Type B pancreatic cell (in vitro differentiated cells): ENCODE data around the gene RNF150. TPM values are rescaled to one million over a fixed set of nuclear protein-coding genes. Genes with fewer than 3 reads are reported as not detected.
"Not testable (repeated sequence)": the region's sequence is repeated elsewhere in the genome, so short reads cannot be mapped to it uniquely, and the experiment has no call there.

ENCODE experiments used
- DNase-seq: peaks from one replicate; pipeline ENCODE4 v3.0.0; 2021; ENCODE audit warnings: mixed read lengths; ENCODE audit not compliant: unreplicated experiment; ENCODE audit errors: extremely low spot score
- H3K27ac Mint-ChIP-seq: 2 replicates; pipeline ENCODE4 v1.8.0; 2021; ENCODE audit warnings: mild to moderate bottlenecking, mixed read lengths
- H3K27me3 Mint-ChIP-seq: 2 replicates; pipeline ENCODE4 v1.8.0; 2021; ENCODE audit warnings: mixed read lengths
- H3K36me3 Mint-ChIP-seq: 2 replicates; pipeline ENCODE4 v1.8.0; 2021; ENCODE audit warnings: mixed read lengths
- H3K4me1 Mint-ChIP-seq: one replicate; pipeline ENCODE4 v1.8.0; 2021; ENCODE audit warnings: mixed read lengths; ENCODE audit not compliant: unreplicated experiment
- H3K4me3 Mint-ChIP-seq: 2 replicates; pipeline ENCODE4 v1.8.0; 2021; ENCODE audit warnings: mild to moderate bottlenecking, mixed read lengths
- H3K9me3 Mint-ChIP-seq: 2 replicates; pipeline ENCODE4 v1.8.0; 2021; ENCODE audit warnings: mixed read lengths
- total RNA-seq: library from RNA; stranded (reverse); gene quantifications from 2 replicates; pipeline ENCODE4 v1.2.1, GENCODE V29; 2021; ENCODE audit warnings: low replicate concordance
- TF ChIP-seq, protein P1 (sequence below): fragments of 200-600 bp; sonication (generic); conservative IDR thresholded peaks from 2 replicates; pipeline ENCODE4 v1.5.0; 2021; ENCODE audit warnings: antibody characterized with exemption, mild to moderate bottlenecking

Gene RNF150
- total RNA-seq, 1 donor from 2014 or later = 34.0 TPM

DNA sequence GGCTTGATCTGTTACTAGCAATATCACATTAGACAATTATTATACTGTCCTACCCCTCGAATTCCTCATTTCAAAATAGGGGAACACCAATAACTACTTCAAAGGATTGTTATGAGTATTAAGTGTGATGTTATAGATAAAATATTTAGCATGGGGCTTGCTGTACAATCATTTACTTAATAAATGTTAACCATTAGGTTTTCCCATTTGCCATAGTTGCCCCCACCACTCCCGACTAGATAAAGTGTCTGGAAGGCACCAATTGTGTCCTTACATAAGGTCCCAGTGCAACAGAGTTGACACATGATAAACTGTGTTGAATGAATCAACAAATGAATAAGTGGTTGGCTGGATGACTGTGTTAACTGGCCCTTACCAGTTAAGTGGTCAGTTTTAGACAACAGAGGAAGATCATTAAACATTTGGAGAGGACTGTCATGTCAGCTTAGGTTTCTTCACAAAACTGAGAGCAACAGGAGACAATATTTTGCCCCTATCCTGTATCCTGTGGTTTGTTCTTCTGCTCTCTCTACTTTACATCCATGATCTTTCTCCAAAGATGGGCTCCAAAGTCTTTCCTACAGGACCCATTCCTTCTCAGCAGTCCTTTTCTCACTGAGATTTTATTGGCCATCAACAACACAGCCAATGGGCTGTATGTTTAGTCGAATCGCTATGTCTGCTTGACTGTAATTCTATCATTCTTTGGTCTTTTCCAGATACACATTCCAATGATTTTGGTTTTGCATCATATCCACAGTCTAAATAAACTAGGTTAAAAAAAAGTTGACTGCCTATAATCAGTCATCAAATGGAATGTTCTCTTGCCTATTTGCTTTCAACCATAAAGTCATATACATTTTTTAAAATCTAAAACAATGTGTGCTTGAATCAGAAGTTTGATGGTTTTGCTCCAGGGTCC is 74.4 kb downstream of the RNF150 start:
- H3K27me3 Mint-ChIP-seq = no peaks in the 10 kb centered on the region
- DNase-seq = no peak

DNA sequence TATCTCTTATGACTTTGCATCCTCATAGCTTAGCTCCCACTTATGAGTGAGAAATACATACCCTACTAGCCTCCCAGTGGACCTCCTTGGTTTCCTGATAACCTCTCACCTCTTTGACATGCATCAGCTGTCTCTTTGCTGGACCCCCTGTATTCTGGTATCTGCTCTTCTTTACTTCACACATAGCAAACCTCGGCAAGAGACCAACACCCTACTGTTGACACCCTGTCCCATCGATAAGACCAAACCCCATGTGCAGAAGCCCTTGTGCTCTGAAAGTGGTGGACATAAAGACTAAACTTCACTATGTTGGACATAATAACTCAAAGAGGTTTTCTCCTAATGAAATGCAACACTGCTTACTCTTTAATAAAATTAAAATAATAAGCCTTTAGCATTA is 75.7 kb downstream of the RNF150 start:
- H3K4me1 Mint-ChIP-seq = no peaks in the 10 kb centered on the region
- H3K27me3 Mint-ChIP-seq = no peaks in the 10 kb centered on the region
- TF ChIP-seq, protein P1, sequence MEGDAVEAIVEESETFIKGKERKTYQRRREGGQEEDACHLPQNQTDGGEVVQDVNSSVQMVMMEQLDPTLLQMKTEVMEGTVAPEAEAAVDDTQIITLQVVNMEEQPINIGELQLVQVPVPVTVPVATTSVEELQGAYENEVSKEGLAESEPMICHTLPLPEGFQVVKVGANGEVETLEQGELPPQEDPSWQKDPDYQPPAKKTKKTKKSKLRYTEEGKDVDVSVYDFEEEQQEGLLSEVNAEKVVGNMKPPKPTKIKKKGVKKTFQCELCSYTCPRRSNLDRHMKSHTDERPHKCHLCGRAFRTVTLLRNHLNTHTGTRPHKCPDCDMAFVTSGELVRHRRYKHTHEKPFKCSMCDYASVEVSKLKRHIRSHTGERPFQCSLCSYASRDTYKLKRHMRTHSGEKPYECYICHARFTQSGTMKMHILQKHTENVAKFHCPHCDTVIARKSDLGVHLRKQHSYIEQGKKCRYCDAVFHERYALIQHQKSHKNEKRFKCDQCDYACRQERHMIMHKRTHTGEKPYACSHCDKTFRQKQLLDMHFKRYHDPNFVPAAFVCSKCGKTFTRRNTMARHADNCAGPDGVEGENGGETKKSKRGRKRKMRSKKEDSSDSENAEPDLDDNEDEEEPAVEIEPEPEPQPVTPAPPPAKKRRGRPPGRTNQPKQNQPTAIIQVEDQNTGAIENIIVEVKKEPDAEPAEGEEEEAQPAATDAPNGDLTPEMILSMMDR = no peak
- no peaks in the 10 kb centered on the region for H3K9me3 Mint-ChIP-seq
- no peak overlapping the region for H3K27ac Mint-ChIP-seq
- no peak overlapping the region for H3K4me3 Mint-ChIP-seq
- DNase-seq = no peak
- no peaks in the 10 kb centered on the region for H3K36me3 Mint-ChIP-seq

More for the DNA sequence above, 74.4 kb downstream of the RNF150 start:
- no peak overlapping the region for H3K27ac Mint-ChIP-seq
- TF ChIP-seq, protein P1 = no peak
- no peaks in the 10 kb centered on the region for H3K9me3 Mint-ChIP-seq
- H3K36me3 Mint-ChIP-seq = no peaks in the 10 kb centered on the region
- H3K4me1 Mint-ChIP-seq = no peaks in the 10 kb centered on the region
- no peak overlapping the region for H3K4me3 Mint-ChIP-seq

DNA sequence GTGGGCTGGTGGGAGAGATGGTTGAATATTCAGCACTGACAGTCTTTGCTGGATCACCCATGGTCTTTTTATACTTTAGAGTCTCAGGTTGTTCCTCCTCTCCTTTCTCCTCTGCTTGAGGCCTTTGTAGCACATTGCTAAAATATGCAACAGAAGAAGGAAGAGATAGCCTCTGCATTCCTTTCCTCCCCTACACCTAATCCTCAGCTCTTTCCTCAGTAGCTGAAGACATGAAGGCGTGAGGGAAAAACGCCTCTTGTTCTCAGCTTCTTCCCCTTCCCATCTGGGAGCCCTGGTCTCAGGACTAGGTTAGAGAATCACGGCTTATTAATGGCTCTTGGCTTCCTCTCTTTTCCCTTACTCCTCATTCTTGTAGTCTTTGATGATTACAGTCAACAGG is 76.8 kb downstream of the RNF150 start:
- Mint-ChIP-seq H3K36me3 (peaks cover 5% of the 10 kb centered on the region), H3K9me3 (no peaks in the 10 kb centered on the region)
- DNase-seq = no peak

DNA sequence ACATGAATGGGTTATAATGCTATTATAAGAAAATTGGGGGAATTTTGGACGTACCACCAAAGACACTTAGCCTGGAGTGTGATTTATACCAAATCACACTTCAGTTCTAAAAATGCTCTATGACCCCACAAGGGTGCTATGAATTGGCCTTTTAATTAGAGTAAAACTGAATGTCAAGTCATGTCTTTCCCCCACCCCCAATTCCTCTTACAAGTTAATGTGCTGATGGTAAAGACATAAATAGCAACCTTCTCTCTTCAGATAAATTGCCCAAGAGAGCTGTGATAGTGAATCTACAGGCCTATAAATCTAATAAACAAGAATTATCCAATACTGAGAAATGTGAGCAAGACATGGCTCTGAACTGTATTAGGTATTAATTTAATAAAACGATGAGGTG is 78.8 kb downstream of the RNF150 start:
- no peak overlapping the region for H3K27ac Mint-ChIP-seq
- H3K9me3 Mint-ChIP-seq = no peaks in the 10 kb centered on the region
- TF ChIP-seq, protein P1 = no peak
- no peaks in the 10 kb centered on the region for H3K27me3 Mint-ChIP-seq
- H3K4me3 Mint-ChIP-seq = no peak overlapping the region
- DNase-seq = no peak
- H3K4me1 Mint-ChIP-seq = no peaks in the 10 kb centered on the region
- H3K36me3 Mint-ChIP-seq = peaks cover 8% of the 10 kb centered on the region

More for the DNA sequence above, 76.8 kb downstream of the RNF150 start:
- H3K27me3 Mint-ChIP-seq = no peaks in the 10 kb centered on the region
- TF ChIP-seq, protein P1 = no peak
- no peaks in the 10 kb centered on the region for H3K4me1 Mint-ChIP-seq
- no peak overlapping the region for H3K27ac Mint-ChIP-seq
- H3K4me3 Mint-ChIP-seq = no peak overlapping the region

DNA sequence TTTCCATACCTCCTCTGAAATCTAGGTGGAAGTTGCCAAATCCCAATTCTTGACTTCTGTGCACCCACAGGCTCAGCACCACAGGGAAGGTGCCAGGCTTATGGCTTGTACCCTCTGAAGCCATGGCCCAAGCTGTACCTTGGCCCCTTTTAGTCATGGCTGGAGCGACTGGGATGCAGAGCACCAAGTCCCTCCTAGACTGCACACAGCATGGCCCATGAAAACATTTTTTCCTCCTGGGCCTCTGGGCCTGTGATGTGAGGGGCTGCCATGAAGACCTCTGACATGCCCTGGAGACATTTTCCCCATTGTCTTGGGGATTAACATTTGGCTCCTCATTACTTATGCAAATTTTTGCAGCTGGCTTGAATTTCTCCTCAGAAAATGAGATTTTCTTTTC is 82.3 kb downstream of the RNF150 start:
- H3K4me1 Mint-ChIP-seq, H3K27ac Mint-ChIP-seq, H3K27me3 Mint-ChIP-seq, H3K9me3 Mint-ChIP-seq, DNase-seq, H3K4me3 Mint-ChIP-seq, H3K36me3 Mint-ChIP-seq: not testable (repeated sequence)

DNA sequence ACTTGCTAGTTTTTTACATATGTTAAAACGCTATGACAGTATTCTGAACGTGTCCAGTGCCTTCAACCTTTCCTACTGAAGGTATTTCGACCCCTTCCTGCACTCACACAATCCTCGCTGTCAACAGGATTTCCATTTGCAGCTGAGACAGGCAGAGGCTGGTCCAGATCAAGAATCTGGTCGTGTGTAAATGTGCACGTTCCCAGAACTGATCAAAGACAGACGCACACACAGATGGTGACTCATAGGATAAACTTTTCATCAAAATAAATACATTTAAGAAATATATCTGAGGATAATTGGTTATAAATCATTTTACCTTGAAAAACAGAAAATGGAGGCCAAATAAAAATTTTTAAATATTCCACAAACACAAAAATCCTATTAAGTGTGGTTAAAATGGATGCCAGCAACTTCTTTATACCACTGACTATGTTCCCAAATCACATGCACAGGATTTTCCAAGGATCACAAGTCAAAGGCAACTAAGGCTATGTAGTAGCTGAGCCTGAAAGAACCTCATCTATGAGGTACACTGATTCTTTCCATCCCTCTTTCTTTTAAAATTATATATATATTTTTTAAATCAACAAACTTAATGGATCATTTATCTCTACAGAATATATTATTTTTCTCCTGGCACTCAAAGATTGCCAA is 85.9 kb downstream of the RNF150 start:
- H3K9me3 Mint-ChIP-seq = no peaks in the 10 kb centered on the region
- no peak for DNase-seq
- peaks cover 8% of the 10 kb centered on the region for H3K36me3 Mint-ChIP-seq
- TF ChIP-seq, protein P1 = no peak
- H3K4me1 Mint-ChIP-seq = no peaks in the 10 kb centered on the region
- no peak overlapping the region for H3K27ac Mint-ChIP-seq
- H3K4me3 Mint-ChIP-seq = no peak overlapping the region
- H3K27me3 Mint-ChIP-seq = no peaks in the 10 kb centered on the region
